ENCODE results near the gene ARMH2.

DNA sequence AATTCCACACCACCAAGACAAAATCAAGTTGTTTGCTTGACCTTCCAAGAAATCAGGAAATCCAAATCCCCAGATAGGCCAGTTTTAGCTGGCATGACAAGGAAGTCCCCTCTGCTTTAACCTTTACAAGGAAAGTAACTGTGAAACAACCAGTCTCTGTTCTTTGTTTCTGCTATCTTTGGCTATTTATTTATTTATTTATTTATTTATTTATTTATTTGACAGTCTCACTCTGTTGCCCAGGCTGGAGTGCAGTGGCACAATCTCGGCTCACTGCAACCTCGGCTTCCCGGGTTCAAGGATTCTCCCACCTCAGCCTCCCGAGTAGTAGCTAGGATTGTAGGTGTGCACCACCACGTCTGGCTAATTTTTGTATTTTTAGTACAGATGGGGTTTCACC is 38.5 kb downstream of the ARMH2 start:
- no peak for TF ChIP-seq POLR2A (IDR thresholded peaks at IDR 0.05)
- TF ChIP-seq, protein P1, sequence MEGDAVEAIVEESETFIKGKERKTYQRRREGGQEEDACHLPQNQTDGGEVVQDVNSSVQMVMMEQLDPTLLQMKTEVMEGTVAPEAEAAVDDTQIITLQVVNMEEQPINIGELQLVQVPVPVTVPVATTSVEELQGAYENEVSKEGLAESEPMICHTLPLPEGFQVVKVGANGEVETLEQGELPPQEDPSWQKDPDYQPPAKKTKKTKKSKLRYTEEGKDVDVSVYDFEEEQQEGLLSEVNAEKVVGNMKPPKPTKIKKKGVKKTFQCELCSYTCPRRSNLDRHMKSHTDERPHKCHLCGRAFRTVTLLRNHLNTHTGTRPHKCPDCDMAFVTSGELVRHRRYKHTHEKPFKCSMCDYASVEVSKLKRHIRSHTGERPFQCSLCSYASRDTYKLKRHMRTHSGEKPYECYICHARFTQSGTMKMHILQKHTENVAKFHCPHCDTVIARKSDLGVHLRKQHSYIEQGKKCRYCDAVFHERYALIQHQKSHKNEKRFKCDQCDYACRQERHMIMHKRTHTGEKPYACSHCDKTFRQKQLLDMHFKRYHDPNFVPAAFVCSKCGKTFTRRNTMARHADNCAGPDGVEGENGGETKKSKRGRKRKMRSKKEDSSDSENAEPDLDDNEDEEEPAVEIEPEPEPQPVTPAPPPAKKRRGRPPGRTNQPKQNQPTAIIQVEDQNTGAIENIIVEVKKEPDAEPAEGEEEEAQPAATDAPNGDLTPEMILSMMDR (IDR thresholded peaks at IDR 0.05): no peak
